Mesothelial cell of epicardium (in vitro differentiated cells): ENCODE results near the gene SLC38A1. TPM values are rescaled to one million over a fixed set of nuclear protein-coding genes. Genes with fewer than 3 reads are reported as not detected.

Experiments used
- DNase-seq, 2 experiments: peaks; one replicate each; pipeline ENCODE4 v3.0.0; 2021; ENCODE audit warnings: low spot score in 2 of 2; ENCODE audit not compliant: unreplicated experiment in 2 of 2
- H3K27ac Mint-ChIP-seq: 2 replicates; pipeline ENCODE4 v1.8.0; 2021; ENCODE audit warnings: mixed read lengths
- H3K27me3 Mint-ChIP-seq: 2 replicates; pipeline ENCODE4 v1.8.0; 2021; ENCODE audit warnings: low read depth, mixed read lengths
- H3K36me3 Mint-ChIP-seq: 2 replicates; pipeline ENCODE4 v1.8.0; 2021; ENCODE audit warnings: mixed read lengths
- H3K4me1 Mint-ChIP-seq: 2 replicates; pipeline ENCODE4 v1.8.0; 2021; ENCODE audit warnings: mixed read lengths
- H3K4me3 Mint-ChIP-seq: 2 replicates; pipeline ENCODE4 v1.8.0; 2021; ENCODE audit warnings: mild to moderate bottlenecking, moderate library complexity, mixed read lengths
- H3K9me3 Mint-ChIP-seq: 2 replicates; pipeline ENCODE4 v1.8.0; 2021; ENCODE audit warnings: mixed read lengths
- CTCF ChIP-seq: fragments of 200-600 bp; sonication (generic); IDR thresholded peaks from one replicate; pipeline ENCODE4 v1.5.0; 2021; ENCODE audit warnings: antibody characterized with exemption; ENCODE audit not compliant: unreplicated experiment
- total RNA-seq: library from RNA; stranded (reverse); gene quantifications from 3 replicates; pipeline ENCODE4 v1.2.1, GENCODE V29; 2021

The SLC38A1 gene
- total RNA-seq, 1 donor from 2014 or later: 114 TPM

GRCh38 chr12:46153268-46153872 is 115.5 kb downstream of the SLC38A1 start:
- Mint-ChIP-seq H3K27me3 (no peaks in the 10 kb centered on the region), H3K36me3 (peaks cover 10% of the 10 kb centered on the region), H3K27ac (no peak overlapping the region), H3K4me1 (peaks cover 55% of the 10 kb centered on the region), H3K4me3 (no peak overlapping the region), H3K9me3 (peaks cover 10% of the 10 kb centered on the region)
- DNase-seq: no peak
- peak; percentile 60 for TF ChIP-seq CTCF

- Mint-ChIP-seq H3K9me3 (peaks cover 10% of the 10 kb centered on the region), H3K36me3 (peaks cover 10% of the 10 kb centered on the region), H3K27ac (no peak overlapping the region), H3K27me3 (no peaks in the 10 kb centered on the region), H3K4me1 (peaks cover 52% of the 10 kb centered on the region), H3K4me3 (no peak overlapping the region)
- DNase-seq: no peak
- no peak for TF ChIP-seq CTCF
These were observed 116.4 kb downstream of the SLC38A1 start for GRCh38 chr12:46152456-46152855.

DNA sequence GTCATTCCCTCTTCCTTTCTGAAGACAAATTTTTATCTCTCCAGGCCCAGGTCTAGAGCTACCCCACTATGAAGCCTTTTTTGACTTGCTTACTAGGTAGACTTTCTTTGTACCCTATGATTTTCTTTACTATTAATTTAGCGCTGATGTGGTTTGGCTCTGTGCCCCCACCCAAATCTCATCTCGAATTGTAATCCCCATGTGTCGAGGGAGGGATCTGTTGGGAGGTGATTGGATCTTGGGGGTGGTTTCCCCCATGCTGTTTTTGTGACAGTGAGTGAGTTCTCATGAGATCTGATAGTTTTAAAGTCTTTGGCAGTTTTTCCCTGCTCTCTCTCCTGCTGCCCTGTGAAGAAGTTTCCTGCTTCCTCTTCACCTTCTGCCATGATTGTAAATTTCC is 118.1 kb downstream of the SLC38A1 start:
- H3K9me3 Mint-ChIP-seq: no peaks in the 10 kb centered on the region
- no peak for DNase-seq

GRCh38 chr12:46149905-46150304 is 118.9 kb downstream of the SLC38A1 start:
- Mint-ChIP-seq H3K9me3 (no peaks in the 10 kb centered on the region), H3K4me3 (no peak overlapping the region), H3K4me1 (peaks cover 49% of the 10 kb centered on the region), H3K27ac (no peak overlapping the region), H3K36me3 (no peaks in the 10 kb centered on the region), H3K27me3 (no peaks in the 10 kb centered on the region)
- TF ChIP-seq CTCF: no peak
- no peak for DNase-seq

More for the DNA sequence above, 118.1 kb downstream of the SLC38A1 start:
- TF ChIP-seq CTCF: no peak
- Mint-ChIP-seq H3K4me1 (peaks cover 48% of the 10 kb centered on the region), H3K4me3 (no peak overlapping the region), H3K27ac (peak overlapping the region; percentile 32), H3K36me3 (no peaks in the 10 kb centered on the region), H3K27me3 (no peaks in the 10 kb centered on the region)

- no peak overlapping the region for H3K4me3 Mint-ChIP-seq
- no peaks in the 10 kb centered on the region for H3K36me3 Mint-ChIP-seq
- peaks cover 44% of the 10 kb centered on the region for H3K4me1 Mint-ChIP-seq
- DNase-seq: no peak
- H3K27me3 Mint-ChIP-seq: no peaks in the 10 kb centered on the region
- no peaks in the 10 kb centered on the region for H3K9me3 Mint-ChIP-seq
- H3K27ac Mint-ChIP-seq: no peak overlapping the region
- no peak for TF ChIP-seq CTCF
These were observed 119.8 kb downstream of the SLC38A1 start for GRCh38 chr12:46149079-46149464.
